SU-DHL-6 (cell line): ENCODE results near the gene DHRS1.

Source experiments
- H2AFZ ChIP-seq: fragments of 200-600 bp; sonication (generic); 2 replicates; pipeline ENCODE4 v1.6.1; 2014; ENCODE audit warnings: low read depth, mild to moderate bottlenecking, moderate library complexity, mixed read lengths, antibody characterized with exemption, low read length; ENCODE audit not compliant: severe bottlenecking
- H3F3A ChIP-seq: fragments of 200-600 bp; shearing (Covaris generic); 2 replicates; pipeline ENCODE4 v1.6.0; 2016; ENCODE audit warnings: antibody characterized with exemption, mild to moderate bottlenecking; ENCODE audit not compliant: insufficient read depth
- H3K27ac ChIP-seq: fragments of 200-600 bp; sonication (generic); 2 replicates; pipeline ENCODE4 v1.5.1; 2016; ENCODE audit warnings: low read depth, mild to moderate bottlenecking, low read length, moderate library complexity, mixed read lengths
- H3K27me3 ChIP-seq: fragments of 200-600 bp; sonication (generic), shearing (Covaris generic); 2 replicates; pipeline ENCODE4 v1.6.0; 2014; ENCODE audit warnings: mild to moderate bottlenecking, low read length
- H3K36me3 ChIP-seq: fragments of 200-600 bp; sonication (generic); 2 replicates; pipeline ENCODE4 v1.6.1; 2014; ENCODE audit warnings: mild to moderate bottlenecking, low read length, mixed read lengths
- H3K4me2 ChIP-seq: fragments of 300-600, 200-600 bp; shearing (Covaris generic), sonication (generic); 2 replicates; pipeline ENCODE4 v1.6.0; 2014; ENCODE audit warnings: low read length, low read depth, mild to moderate bottlenecking; ENCODE audit not compliant: poor library complexity, severe bottlenecking
- H3K4me3 ChIP-seq: fragments of 200-600 bp; sonication (generic); 2 replicates; pipeline ENCODE4 v1.5.1; 2014; ENCODE audit warnings: antibody characterized with exemption, low read length, mild to moderate bottlenecking, mixed read lengths; ENCODE audit not compliant: insufficient read depth, poor library complexity, severe bottlenecking
- H3K79me2 ChIP-seq: fragments of 200-600 bp; sonication (generic); 2 replicates; pipeline ENCODE4 v1.6.1; 2014; ENCODE audit warnings: mild to moderate bottlenecking, low read length, moderate library complexity; ENCODE audit not compliant: insufficient read depth
- H3K9ac ChIP-seq: fragments of 200-600 bp; sonication (generic); 2 replicates; pipeline ENCODE4 v1.7.0; 2014; ENCODE audit warnings: mild to moderate bottlenecking, low read length
- H3K9me2 ChIP-seq: fragments of 200-600 bp; sonication (generic); replicated peaks from 2 replicates; pipeline ENCODE4 v1.6.1; 2014; ENCODE audit warnings: low read length; ENCODE audit not compliant: insufficient read depth
- H3K9me3 ChIP-seq: fragments of 200-600 bp; sonication (generic); 2 replicates; pipeline ENCODE4 v1.6.1; 2014; ENCODE audit warnings: low read length, mixed read lengths; ENCODE audit not compliant: insufficient read depth
- H4K20me1 ChIP-seq: fragments of 200-600 bp; sonication (generic); 2 replicates; pipeline ENCODE4 v1.6.1; 2014; ENCODE audit warnings: low read depth, mild to moderate bottlenecking, antibody characterized with exemption, low read length, moderate library complexity, mixed read lengths
- CTCF ChIP-seq: fragments of 200-600 bp; sonication (generic); IDR thresholded peaks from one replicate; pipeline ENCODE4 v1.5.1; 2017; ENCODE audit warnings: antibody characterized with exemption, mild to moderate bottlenecking, low read length, moderate library complexity; ENCODE audit not compliant: insufficient read depth, poor library complexity, severe bottlenecking
- EZH2phosphoT487 ChIP-seq: fragments of 200-600 bp; sonication (generic), shearing (Covaris generic); conservative IDR thresholded peaks from 2 replicates; pipeline ENCODE4 v1.6.1; 2018; ENCODE audit warnings: mild to moderate bottlenecking, antibody characterized with exemption, low read length, moderate library complexity, mixed read lengths

The DHRS1 gene

DNA sequence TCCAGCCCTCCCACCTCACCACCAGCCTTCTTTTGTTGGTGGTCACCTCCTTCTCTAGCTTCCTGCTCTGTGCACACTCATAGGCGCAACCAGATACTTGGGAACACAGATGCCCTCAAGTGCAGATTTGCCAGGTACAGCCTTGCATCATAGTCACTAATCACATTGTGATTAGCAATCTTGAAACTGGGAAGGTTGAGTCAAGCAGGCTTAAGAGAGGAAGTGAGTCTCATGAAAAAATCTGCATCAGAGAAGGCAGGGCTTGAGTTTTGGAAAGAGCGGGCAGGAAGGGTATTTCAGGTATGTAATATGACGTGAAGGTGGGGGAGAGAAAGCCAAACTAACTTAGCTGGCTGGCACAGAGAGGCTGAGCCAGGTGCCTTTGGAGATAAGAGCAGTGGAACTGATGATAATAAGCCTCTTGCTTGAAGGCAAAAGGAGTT lies 25.5 kb downstream of the DHRS1 start:
- Histone ChIP-seq H3K36me3 (no peaks in the 10 kb centered on the region), H3K27ac (0 out of 2 replicates have a peak overlapping the region, but pooled peaks have one; percentile 5), H3K9me3 (no peaks in the 10 kb centered on the region), H3K79me2 (0 out of 2 replicates have a peak, but pooled peaks cover 2% of the 10 kb centered on the region), H2AFZ (no peak overlapping the region), H3F3A (peaks cover 11% of the 10 kb centered on the region), H3K27me3 (no peaks in the 10 kb centered on the region), H3K9me2 (no peaks in the 10 kb centered on the region), H3K9ac (0 out of 2 replicates have a peak overlapping the region, but pooled peaks have one; percentile 6), H3K4me2 (no peak overlapping the region), H3K4me3 (no peak overlapping the region), H4K20me1 (no peaks in the 10 kb centered on the region)
- no peak for TF ChIP-seq EZH2phosphoT487
- TF ChIP-seq CTCF: no peak

- Histone ChIP-seq H3F3A (peaks cover 11% of the 10 kb centered on the region), H3K9ac (0 out of 2 replicates have a peak overlapping the region, but pooled peaks have one; percentile 6), H3K4me3 (no peak overlapping the region), H3K4me2 (no peak overlapping the region), H3K9me2 (no peaks in the 10 kb centered on the region), H2AFZ (no peak overlapping the region), H3K27me3 (no peaks in the 10 kb centered on the region), H3K36me3 (no peaks in the 10 kb centered on the region), H4K20me1 (no peaks in the 10 kb centered on the region), H3K27ac (0 out of 2 replicates have a peak overlapping the region, but pooled peaks have one; percentile 5), H3K79me2 (0 out of 2 replicates have a peak, but pooled peaks cover 2% of the 10 kb centered on the region), H3K9me3 (no peaks in the 10 kb centered on the region)
- TF ChIP-seq CTCF (no peak), EZH2phosphoT487 (no peak)
These were observed 26.1 kb downstream of the DHRS1 start for GRCh38 chr14:24273422-24273998.

DNA sequence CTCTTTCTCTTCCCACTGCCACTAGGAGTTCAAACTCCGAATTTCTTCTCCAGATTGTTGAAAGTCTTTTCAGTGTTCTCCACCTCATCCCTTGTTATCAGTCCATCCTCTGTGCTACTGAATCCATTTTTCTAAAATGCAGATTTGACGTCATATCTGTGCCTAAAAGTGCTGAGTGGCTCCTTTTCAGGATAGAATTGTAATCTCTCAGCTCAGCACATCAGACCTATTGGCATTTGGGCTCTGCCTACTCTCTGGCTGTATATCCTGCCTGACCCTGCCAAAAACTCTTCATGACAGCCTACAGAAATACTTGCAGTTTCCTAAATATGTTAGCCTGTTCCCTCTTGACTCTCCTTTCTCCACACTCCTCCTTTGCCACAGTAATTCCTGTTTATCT lies 27.1 kb downstream of the DHRS1 start:
- TF ChIP-seq CTCF (no peak), EZH2phosphoT487 (no peak)
- no peaks in the 10 kb centered on the region for H3K9me3 ChIP-seq
- H3K9ac ChIP-seq: peak overlapping the region; percentile 77; the same call in 1 of the 2 replicates
- no peaks in the 10 kb centered on the region for H3K36me3 ChIP-seq
- H3K27me3 ChIP-seq: no peaks in the 10 kb centered on the region
- no peak overlapping the region for H2AFZ ChIP-seq
- H3K4me3 ChIP-seq: no peak overlapping the region
- H3K4me2 ChIP-seq: peak overlapping the region; percentile 66
- H4K20me1 ChIP-seq: no peaks in the 10 kb centered on the region
- H3K9me2 ChIP-seq: no peaks in the 10 kb centered on the region
- H3K79me2 ChIP-seq: 0 out of 2 replicates have a peak, but pooled peaks cover 2% of the 10 kb centered on the region
- H3K27ac ChIP-seq: no peak overlapping the region
- peaks cover 11% of the 10 kb centered on the region for H3F3A ChIP-seq
